ENCODE data around the gene IFIH1. TPM values are rescaled to one million over a fixed set of nuclear protein-coding genes. Genes with fewer than 3 reads are reported as not detected.

The IFIH1 gene
- total and polyA plus RNA-seq, 2 of the 8 experiments (the other 6 are each of a cell fraction or from before 2014, with no cell fraction given), result 0.32 to 2.0 TPM

GRCh38 chr2:162342841-162343240 lies 24.4 kb upstream of the IFIH1 start:
- no peak overlapping the region for H3K27ac ChIP-seq (ENCODE audit: low read depth, low read length)
- H3K79me2 ChIP-seq (ENCODE audit: control insufficient read depth in 1 of 2, insufficient read depth in 2 of 2, low read length in 2 of 2), result peaks cover 0 to 33% of the 10 kb centered on the region in 2 experiments; a peak in 3 of 4 replicates
- H2BK15ac ChIP-seq (ENCODE audit: low read length), result no peak overlapping the region
- H3K4me2 ChIP-seq (ENCODE audit: insufficient read depth in 1 of 2, low read depth in 2 of 2, low read length in 2 of 2), result peak overlapping the region in 1 of 2 experiments; percentile 70; a peak in 1 of 4 replicates
- no peak for FAIRE-seq
- no peak overlapping the region for H4K91ac ChIP-seq (replicated peaks; ENCODE audit: insufficient read length, low read length)
- no peaks in the 10 kb centered on the region for H4K20me1 ChIP-seq (replicated peaks in 1 of 2; ENCODE audit: control insufficient read depth in 1 of 2, insufficient read depth in 2 of 2, low read length in 2 of 2)
- no peak overlapping the region for H3K18ac ChIP-seq (ENCODE audit: extremely low read depth, low read length)
- H3K36me3 ChIP-seq (ENCODE audit: control insufficient read depth in 2 of 4, insufficient read depth in 4 of 4, low read length in 3 of 4), result no peaks in the 10 kb centered on the region
- no peak overlapping the region for H4K5ac ChIP-seq (ENCODE audit: insufficient read length, low read depth, low read length)
- WGBS, 2 experiments (ENCODE audit: extremely low coverage in 1 of 2, insufficient coverage in 1 of 2, insufficient read length in 1 of 2, insufficient replicate concordance in 2 of 2, low coverage in 1 of 2, low lambda C conversion rate in 2 of 2, missing lambda C conversion rate in 1 of 2), result 86% methylated on average over 2 of the region's 2 CpGs; no CpG with 5 or more reads in 1 of the 2 experiments
- no peaks in the 10 kb centered on the region for H3K27me3 ChIP-seq (replicated peaks in 1 of 4; ENCODE audit: control insufficient read depth in 3 of 4, extremely low read depth in 1 of 4, insufficient read depth in 3 of 4, low read length in 3 of 4)
- ChIA-PET POLR2A (ENCODE audit: partially characterized antibody) (no interaction called here), CTCF (ENCODE audit: partially characterized antibody) (interaction anchor here (1.1 to 2.6 kb wide), 3 partner anchors 8 to 454 kb away, joined by 4 to 14 read pairs (median 4); no protein-coding TSS in a partner anchor)
- no peaks in the 10 kb centered on the region for H3K79me1 ChIP-seq (ENCODE audit: low read depth, low read length)
- H3K9ac ChIP-seq (replicated peaks in 1 of 4; ENCODE audit: extremely low read depth in 1 of 4, low read depth in 3 of 4, low read length in 3 of 4), result no peak overlapping the region
- no peak for DNase-seq (ENCODE audit: low read depth in 1 of 2, low spot score in 2 of 2)
- H3K4me3 ChIP-seq (ENCODE audit: extremely low read depth in 1 of 4, insufficient read depth in 2 of 4, low read depth in 3 of 4, low read length in 4 of 4), result no peak overlapping the region
- no peak overlapping the region for H2AFZ ChIP-seq (ENCODE audit: low read length)
- H3K4ac ChIP-seq (replicated peaks; ENCODE audit: insufficient read length, low read depth, low read length), result no peak overlapping the region
- no peaks in the 10 kb centered on the region for H3K9me3 ChIP-seq (ENCODE audit: insufficient read depth in 2 of 2, low read depth in 1 of 2, low read length in 1 of 2)
- no peak overlapping the region for H2BK12ac ChIP-seq (ENCODE audit: low read depth, low read length)
- H3K4me1 ChIP-seq (replicated peaks in 1 of 4; ENCODE audit: control insufficient read depth in 3 of 4, insufficient read depth in 4 of 4, low read length in 3 of 4), result peaks cover 0 to 2% (median 0%) of the 10 kb centered on the region in 4 experiments; a peak in 3 of 7 replicates
- H2BK120ac ChIP-seq (replicated peaks; ENCODE audit: low read depth, low read length), result no peak overlapping the region
- H2AK5ac ChIP-seq (ENCODE audit: low read depth, low read length), result no peak overlapping the region
- H3K14ac ChIP-seq (ENCODE audit: insufficient read length), result no peak overlapping the region
- no peak overlapping the region for H2BK5ac ChIP-seq (ENCODE audit: low read depth, low read length)
- no peak overlapping the region for H3K23ac ChIP-seq (ENCODE audit: insufficient read length)
- no peak overlapping the region for H3K56ac ChIP-seq (replicated peaks; ENCODE audit: insufficient read length, low read depth, low read length)
- H2BK20ac ChIP-seq (ENCODE audit: low read length), result no peak overlapping the region
- H3K23me2 ChIP-seq (ENCODE audit: low read depth, low read length), result 0 out of 2 replicates have a peak, but pooled peaks cover 2% of the 10 kb centered on the region
- no peak overlapping the region for H4K8ac ChIP-seq (ENCODE audit: extremely low read depth, insufficient read depth, low read length)

Measured in H1 (cell line).